ENCODE data around the gene STAMBPL1. TPM values are rescaled to one million over a fixed set of nuclear protein-coding genes. Genes with fewer than 3 reads are reported as not detected.

STAMBPL1 gene
- total RNA-seq, 2 experiments from 2014 or later = 27.8 to 28.4 TPM

- no peaks in the 10 kb centered on the region for H3K36me3 Mint-ChIP-seq
- peak overlapping the region; percentile 69 for H3K27ac Mint-ChIP-seq
- no peak for DNase-seq
- H3K9me3 Mint-ChIP-seq = no peaks in the 10 kb centered on the region
- peaks cover 10% of the 10 kb centered on the region for H3K27me3 Mint-ChIP-seq
- H3K4me1 Mint-ChIP-seq = peaks cover 18% of the 10 kb centered on the region
- H3K4me3 Mint-ChIP-seq = peak overlapping the region; percentile 35
Measured at GRCh38 chr10:88848499-88848898, 31.5 kb upstream of the STAMBPL1 start.

- H3K27ac Mint-ChIP-seq = no peak overlapping the region
- H3K36me3 Mint-ChIP-seq = no peaks in the 10 kb centered on the region
- peaks cover 18% of the 10 kb centered on the region for H3K4me1 Mint-ChIP-seq
- H3K27me3 Mint-ChIP-seq = peaks cover 4% of the 10 kb centered on the region
- no peak overlapping the region for H3K4me3 Mint-ChIP-seq
- H3K9me3 Mint-ChIP-seq = no peaks in the 10 kb centered on the region
- DNase-seq = no peak
Measured at GRCh38 chr10:88849234-88849633, 30.8 kb upstream of the STAMBPL1 start.

- H3K4me1 Mint-ChIP-seq = peaks cover 18% of the 10 kb centered on the region
Measured at GRCh38 chr10:88850712-88851111, 29.3 kb upstream of the STAMBPL1 start.

GRCh38 chr10:88851706-88852105 is 28.3 kb upstream of the STAMBPL1 start, which contains the start of gene ANKRD22:
Gene ANKRD22 (minus strand): TSS chr10:88851844. CDS start chr10:88851607, 237 bp downstream.
- peaks cover 4% of the 10 kb centered on the region for H3K27me3 Mint-ChIP-seq
- no peaks in the 10 kb centered on the region for H3K36me3 Mint-ChIP-seq
- H3K4me3 Mint-ChIP-seq = no peak within 1 kb of the TSS
- peaks cover 18% of the 10 kb centered on the region for H3K4me1 Mint-ChIP-seq
- no peaks in the 10 kb centered on the region for H3K9me3 Mint-ChIP-seq
- DNase-seq = no peak
- H3K27ac Mint-ChIP-seq = no peak within 1 kb of the TSS

More at GRCh38 chr10:88850712-88851111, 29.3 kb upstream of the STAMBPL1 start:
- peaks cover 4% of the 10 kb centered on the region for H3K27me3 Mint-ChIP-seq
- no peaks in the 10 kb centered on the region for H3K9me3 Mint-ChIP-seq
- H3K27ac Mint-ChIP-seq = no peak overlapping the region
- H3K36me3 Mint-ChIP-seq = no peaks in the 10 kb centered on the region
- DNase-seq = no peak
- H3K4me3 Mint-ChIP-seq = no peak overlapping the region

- DNase-seq = no peak
- H3K27me3 Mint-ChIP-seq = peaks cover 4% of the 10 kb centered on the region
- no peaks in the 10 kb centered on the region for H3K9me3 Mint-ChIP-seq
- H3K27ac Mint-ChIP-seq = no peak overlapping the region
- peaks cover 18% of the 10 kb centered on the region for H3K4me1 Mint-ChIP-seq
- no peak overlapping the region for H3K4me3 Mint-ChIP-seq
- H3K36me3 Mint-ChIP-seq = no peaks in the 10 kb centered on the region
Measured at GRCh38 chr10:88852327-88852726, 27.7 kb upstream of the STAMBPL1 start.

- no peaks in the 10 kb centered on the region for H3K36me3 Mint-ChIP-seq
- H3K4me1 Mint-ChIP-seq = peaks cover 18% of the 10 kb centered on the region
- no peak overlapping the region for H3K27ac Mint-ChIP-seq
- no peak overlapping the region for H3K4me3 Mint-ChIP-seq
- H3K27me3 Mint-ChIP-seq = peaks cover 4% of the 10 kb centered on the region
- no peaks in the 10 kb centered on the region for H3K9me3 Mint-ChIP-seq
- DNase-seq = no peak
Measured at GRCh38 chr10:88853155-88853881, 26.7 kb upstream of the STAMBPL1 start.

- Mint-ChIP-seq H3K36me3 (no peaks in the 10 kb centered on the region), H3K9me3 (no peaks in the 10 kb centered on the region), H3K27ac (no peak overlapping the region), H3K4me3 (no peak overlapping the region), H3K4me1 (peaks cover 7% of the 10 kb centered on the region), H3K27me3 (peaks cover 4% of the 10 kb centered on the region)
- DNase-seq = no peak
Measured at GRCh38 chr10:88854684-88855083, 25.4 kb upstream of the STAMBPL1 start.

- H3K4me1 Mint-ChIP-seq = peaks cover 8% of the 10 kb centered on the region
- no peak overlapping the region for H3K4me3 Mint-ChIP-seq
- no peak for DNase-seq
- H3K36me3 Mint-ChIP-seq = no peaks in the 10 kb centered on the region
- no peaks in the 10 kb centered on the region for H3K27me3 Mint-ChIP-seq
- no peak overlapping the region for H3K27ac Mint-ChIP-seq
- H3K9me3 Mint-ChIP-seq = no peaks in the 10 kb centered on the region
Measured at GRCh38 chr10:88857831-88858230, 22.2 kb upstream of the STAMBPL1 start.

- no peak overlapping the region for H3K27ac Mint-ChIP-seq
- no peak for DNase-seq
- no peaks in the 10 kb centered on the region for H3K9me3 Mint-ChIP-seq
- H3K4me3 Mint-ChIP-seq = no peak overlapping the region
- peaks cover 4% of the 10 kb centered on the region for H3K4me1 Mint-ChIP-seq
- H3K36me3 Mint-ChIP-seq = no peaks in the 10 kb centered on the region
- H3K27me3 Mint-ChIP-seq = peaks cover 6% of the 10 kb centered on the region
Measured at GRCh38 chr10:88858491-88858890, 21.6 kb upstream of the STAMBPL1 start.

- DNase-seq = no peak
- Mint-ChIP-seq H3K4me1 (peaks cover 4% of the 10 kb centered on the region), H3K4me3 (no peak overlapping the region), H3K27ac (no peak overlapping the region), H3K36me3 (no peaks in the 10 kb centered on the region), H3K9me3 (no peaks in the 10 kb centered on the region), H3K27me3 (peaks cover 6% of the 10 kb centered on the region)
Measured at GRCh38 chr10:88861036-88861435, 19.0 kb upstream of the STAMBPL1 start.

- Mint-ChIP-seq H3K4me3 (no peak overlapping the region), H3K36me3 (no peaks in the 10 kb centered on the region), H3K4me1 (no peaks in the 10 kb centered on the region), H3K9me3 (no peaks in the 10 kb centered on the region), H3K27ac (no peak overlapping the region), H3K27me3 (peaks cover 9% of the 10 kb centered on the region)
- DNase-seq = no peak
Measured at GRCh38 chr10:88865281-88865876, 14.7 kb upstream of the STAMBPL1 start.

GRCh38 chr10:88866454-88866853 is 13.6 kb upstream of the STAMBPL1 start:
- Mint-ChIP-seq H3K36me3 (peaks cover 1% of the 10 kb centered on the region), H3K9me3 (no peaks in the 10 kb centered on the region), H3K27ac (no peak overlapping the region), H3K4me1 (no peaks in the 10 kb centered on the region), H3K27me3 (peaks cover 9% of the 10 kb centered on the region), H3K4me3 (no peak overlapping the region)
- no peak for DNase-seq

- peaks cover 1% of the 10 kb centered on the region for H3K36me3 Mint-ChIP-seq
- H3K9me3 Mint-ChIP-seq = no peaks in the 10 kb centered on the region
- H3K4me3 Mint-ChIP-seq = no peak overlapping the region
- no peaks in the 10 kb centered on the region for H3K4me1 Mint-ChIP-seq
- DNase-seq = no peak
- no peak overlapping the region for H3K27ac Mint-ChIP-seq
- peaks cover 9% of the 10 kb centered on the region for H3K27me3 Mint-ChIP-seq
Measured at GRCh38 chr10:88870089-88870488, 10.0 kb upstream of the STAMBPL1 start.

GRCh38 chr10:88873757-88874156 is 6.3 kb upstream of the STAMBPL1 start:
- H3K36me3 Mint-ChIP-seq = peaks cover 1% of the 10 kb centered on the region
- H3K4me3 Mint-ChIP-seq = no peak overlapping the region
- peaks cover 7% of the 10 kb centered on the region for H3K4me1 Mint-ChIP-seq
- no peak overlapping the region for H3K27ac Mint-ChIP-seq
- H3K9me3 Mint-ChIP-seq = peaks cover 1% of the 10 kb centered on the region
- H3K27me3 Mint-ChIP-seq = peaks cover 6% of the 10 kb centered on the region
- no peak for DNase-seq

- peaks cover 1% of the 10 kb centered on the region for H3K36me3 Mint-ChIP-seq
- peaks cover 1% of the 10 kb centered on the region for H3K9me3 Mint-ChIP-seq
- H3K27ac Mint-ChIP-seq = no peak overlapping the region
- H3K4me1 Mint-ChIP-seq = peaks cover 10% of the 10 kb centered on the region
- H3K27me3 Mint-ChIP-seq = peaks cover 6% of the 10 kb centered on the region
- no peak overlapping the region for H3K4me3 Mint-ChIP-seq
- no peak for DNase-seq
Measured at GRCh38 chr10:88874281-88874680, 5.8 kb upstream of the STAMBPL1 start.

- Mint-ChIP-seq H3K4me3 (no peak overlapping the region), H3K27me3 (peaks cover 6% of the 10 kb centered on the region), H3K27ac (no peak overlapping the region), H3K36me3 (peaks cover 1% of the 10 kb centered on the region), H3K9me3 (peaks cover 1% of the 10 kb centered on the region), H3K4me1 (peaks cover 16% of the 10 kb centered on the region)
- DNase-seq = no peak
Measured at GRCh38 chr10:88875081-88875480, 5.0 kb upstream of the STAMBPL1 start.

Data from activated naive CD8-positive, alpha-beta T cell treated with anti-CD3 and anti-CD28 coated beads for 36 hours (primary cell).